ENCODE results near the gene TNNC1. TPM values are rescaled to one million over a fixed set of nuclear protein-coding genes. Genes with fewer than 3 reads are reported as not detected.

TNNC1 gene
- total RNA-seq, 1 experiment from 2014 or later = 5.6 TPM

DNA sequence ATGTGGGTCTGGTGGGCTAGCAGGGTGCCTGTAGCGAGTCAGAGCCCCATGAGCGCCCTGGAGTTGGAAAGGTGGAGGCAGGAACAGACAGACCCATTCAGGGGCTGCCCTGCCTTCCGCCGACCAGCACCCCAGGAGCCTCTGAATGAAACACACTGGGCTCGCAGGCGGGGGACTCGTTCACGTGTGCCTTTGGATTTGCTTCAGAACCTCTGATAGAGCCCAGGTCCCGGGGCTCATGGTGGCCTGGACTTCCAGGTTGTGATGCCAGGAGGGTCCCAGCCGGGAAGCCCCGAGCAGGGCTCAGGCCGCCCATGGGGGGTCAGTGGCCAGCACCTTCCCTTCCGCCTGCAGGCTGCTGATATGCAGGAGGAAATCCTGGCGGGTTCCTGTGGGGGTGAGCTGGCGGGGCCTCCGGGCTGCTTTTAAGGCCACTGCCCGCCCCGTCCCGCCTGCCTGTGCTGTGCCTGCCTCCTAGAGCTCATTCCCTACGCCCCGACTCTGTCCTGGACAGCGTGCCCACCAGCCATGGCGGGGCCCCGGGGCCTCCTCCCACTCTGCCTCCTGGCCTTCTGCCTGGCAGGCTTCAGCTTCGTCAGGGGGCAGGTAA lies 41.1 kb upstream of the TNNC1 start, which contains the start of gene STAB1:
Gene STAB1 (plus strand): TSS at position 453 of the 610 bp plus-strand sequence. CDS start 76 bp downstream, at position 529.
- Histone ChIP-seq H3K27ac (ENCODE audit: insufficient read length, low read depth, low read length) (no peak within 1 kb of the TSS), H4K91ac (ENCODE audit: insufficient read length, low read depth, low read length) (no peak within 1 kb of the TSS), H3K79me2 (ENCODE audit: insufficient read depth, low read length) (no peaks in the 10 kb centered on the region), H4K20me1 (ENCODE audit: control insufficient read depth, insufficient read depth, insufficient read length) (no peaks in the 10 kb centered on the region), H4K5ac (ENCODE audit: insufficient read length, low read depth, low read length) (no peak within 1 kb of the TSS), H3K23me2 (ENCODE audit: insufficient read length, low read depth, low read length, poor library complexity, severe bottlenecking) (no peaks in the 10 kb centered on the region), H2AFZ (ENCODE audit: low read length) (no peak within 1 kb of the TSS), H4K8ac (replicated peaks; ENCODE audit: insufficient read length, low read depth, low read length) (no peak within 1 kb of the TSS), H3K27me3 (ENCODE audit: insufficient read depth, low read length) (no peaks in the 10 kb centered on the region), H2BK12ac (ENCODE audit: insufficient read length, low read depth, low read length) (no peak within 1 kb of the TSS), H3K4me2 (ENCODE audit: insufficient read depth, insufficient read length, low read length) (no peak within 1 kb of the TSS), H3K79me1 (ENCODE audit: insufficient read depth, low read depth, low read length, poor library complexity, severe bottlenecking) (no peaks in the 10 kb centered on the region), H2BK5ac (ENCODE audit: insufficient read length, low read length) (no peak within 1 kb of the TSS), H2BK120ac (ENCODE audit: low read depth, low read length, poor library complexity, severe bottlenecking) (no peak within 1 kb of the TSS), H3K56ac (ENCODE audit: insufficient read length, low read depth, low read length) (no peak within 1 kb of the TSS), H3K4me1 (ENCODE audit: insufficient read depth, low read length) (no peaks in the 10 kb centered on the region), H3K9me3 (ENCODE audit: control insufficient read depth, low read depth, low read length) (no peaks in the 10 kb centered on the region), H3K4ac (ENCODE audit: low read depth, low read length) (no peak within 1 kb of the TSS), H2AK5ac (ENCODE audit: insufficient read length, low read length) (no peak within 1 kb of the TSS), H3K23ac (ENCODE audit: insufficient read length, low read depth, low read length) (no peak within 1 kb of the TSS), H3K14ac (ENCODE audit: insufficient read depth, low read length) (no peak within 1 kb of the TSS; the same call in 1 of the 2 replicates), H3K18ac (ENCODE audit: insufficient read length, low read depth, low read length) (no peak within 1 kb of the TSS), H3K9ac (ENCODE audit: extremely low read depth, insufficient read length, low read length) (no peak within 1 kb of the TSS), H2BK20ac (ENCODE audit: low read depth, low read length, poor library complexity, severe bottlenecking) (no peak within 1 kb of the TSS), H2BK15ac (ENCODE audit: low read depth, low read length) (no peak within 1 kb of the TSS), H3T11ph (ENCODE audit: low read length) (no peak within 1 kb of the TSS)
- no peaks in the 10 kb centered on the region for H3K27me3 Mint-ChIP-seq (ENCODE audit: low read depth)
- TF ChIP-seq, protein P1, sequence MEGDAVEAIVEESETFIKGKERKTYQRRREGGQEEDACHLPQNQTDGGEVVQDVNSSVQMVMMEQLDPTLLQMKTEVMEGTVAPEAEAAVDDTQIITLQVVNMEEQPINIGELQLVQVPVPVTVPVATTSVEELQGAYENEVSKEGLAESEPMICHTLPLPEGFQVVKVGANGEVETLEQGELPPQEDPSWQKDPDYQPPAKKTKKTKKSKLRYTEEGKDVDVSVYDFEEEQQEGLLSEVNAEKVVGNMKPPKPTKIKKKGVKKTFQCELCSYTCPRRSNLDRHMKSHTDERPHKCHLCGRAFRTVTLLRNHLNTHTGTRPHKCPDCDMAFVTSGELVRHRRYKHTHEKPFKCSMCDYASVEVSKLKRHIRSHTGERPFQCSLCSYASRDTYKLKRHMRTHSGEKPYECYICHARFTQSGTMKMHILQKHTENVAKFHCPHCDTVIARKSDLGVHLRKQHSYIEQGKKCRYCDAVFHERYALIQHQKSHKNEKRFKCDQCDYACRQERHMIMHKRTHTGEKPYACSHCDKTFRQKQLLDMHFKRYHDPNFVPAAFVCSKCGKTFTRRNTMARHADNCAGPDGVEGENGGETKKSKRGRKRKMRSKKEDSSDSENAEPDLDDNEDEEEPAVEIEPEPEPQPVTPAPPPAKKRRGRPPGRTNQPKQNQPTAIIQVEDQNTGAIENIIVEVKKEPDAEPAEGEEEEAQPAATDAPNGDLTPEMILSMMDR (conservative IDR thresholded peaks at IDR 0.05) = no peak
- no peaks in the 10 kb centered on the region for H3K9me3 Mint-ChIP-seq
- WGBS (ENCODE audit: extremely low coverage, insufficient read length, low lambda C conversion rate) = no CpG with 5 or more reads among the region's 25 CpGs
- H3K4me1 Mint-ChIP-seq = peaks cover 8 to 16% of the 10 kb centered on the region in 2 experiments
- no peak within 1 kb of the TSS; a peak in 1 of 5 replicates for H3K4me3 Mint-ChIP-seq
- peaks cover 9 to 30% (median 29%) of the 10 kb centered on the region in 3 experiments for H3K36me3 Mint-ChIP-seq (ENCODE audit: insufficient read depth in 1 of 3, low read depth in 3 of 3)
- H3K27ac Mint-ChIP-seq = peak within 1 kb of the TSS; percentile 19 to 95 (median 49); a peak in 2 of 7 replicates
- DNase-seq = no peak
